ENCODE results near the gene CBY2. TPM values are rescaled to one million over a fixed set of nuclear protein-coding genes. Genes with fewer than 3 reads are reported as not detected.

CBY2 gene
- total RNA-seq, 1 donor from 2014 or later: not detected

GRCh38 chr13:45705918-45706317, 3.8 kb downstream of the CBY2 start:
- Mint-ChIP-seq H3K36me3 (ENCODE audit: low read depth, unreplicated experiment) (no peaks in the 10 kb centered on the region), H3K9me3 (ENCODE audit: unreplicated experiment) (no peaks in the 10 kb centered on the region), H3K27ac (ENCODE audit: unreplicated experiment) (no peak overlapping the region), H3K4me1 (ENCODE audit: unreplicated experiment) (peaks cover 5% of the 10 kb centered on the region), H3K4me3 (ENCODE audit: unreplicated experiment) (no peak overlapping the region), H3K27me3 (ENCODE audit: unreplicated experiment) (no peaks in the 10 kb centered on the region)
- no peak for TF ChIP-seq CTCF (IDR thresholded peaks at IDR 0.05; ENCODE audit: unreplicated experiment)
- DNase-seq (ENCODE audit: low spot score): no peak

- Mint-ChIP-seq H3K27ac (ENCODE audit: unreplicated experiment) (no peak overlapping the region), H3K36me3 (ENCODE audit: low read depth, unreplicated experiment) (no peaks in the 10 kb centered on the region), H3K4me3 (ENCODE audit: unreplicated experiment) (no peak overlapping the region), H3K27me3 (ENCODE audit: unreplicated experiment) (no peaks in the 10 kb centered on the region), H3K4me1 (ENCODE audit: unreplicated experiment) (peaks cover 5% of the 10 kb centered on the region), H3K9me3 (ENCODE audit: unreplicated experiment) (no peaks in the 10 kb centered on the region)
- TF ChIP-seq CTCF (IDR thresholded peaks at IDR 0.05; ENCODE audit: unreplicated experiment): no peak
- no peak for DNase-seq (ENCODE audit: low spot score)
These were observed 5.5 kb downstream of the CBY2 start for GRCh38 chr13:45707516-45708100.

- Mint-ChIP-seq H3K27ac (ENCODE audit: unreplicated experiment) (no peak overlapping the region), H3K4me1 (ENCODE audit: unreplicated experiment) (peaks cover 3% of the 10 kb centered on the region), H3K9me3 (ENCODE audit: unreplicated experiment) (no peaks in the 10 kb centered on the region), H3K27me3 (ENCODE audit: unreplicated experiment) (peaks cover 5% of the 10 kb centered on the region), H3K36me3 (ENCODE audit: low read depth, unreplicated experiment) (no peaks in the 10 kb centered on the region), H3K4me3 (ENCODE audit: unreplicated experiment) (no peak overlapping the region)
- TF ChIP-seq CTCF (IDR thresholded peaks at IDR 0.05; ENCODE audit: unreplicated experiment): no peak
- DNase-seq (ENCODE audit: low spot score): no peak
These were observed 9.8 kb downstream of the CBY2 start for GRCh38 chr13:45711951-45712350.

- no peaks in the 10 kb centered on the region for H3K9me3 Mint-ChIP-seq (ENCODE audit: unreplicated experiment)
- peaks cover 11% of the 10 kb centered on the region for H3K4me1 Mint-ChIP-seq (ENCODE audit: unreplicated experiment)
- no peak overlapping the region for H3K27ac Mint-ChIP-seq (ENCODE audit: unreplicated experiment)
- TF ChIP-seq CTCF (IDR thresholded peaks at IDR 0.05; ENCODE audit: unreplicated experiment): no peak
- no peak overlapping the region for H3K4me3 Mint-ChIP-seq (ENCODE audit: unreplicated experiment)
- no peak for DNase-seq (ENCODE audit: low spot score)
- H3K27me3 Mint-ChIP-seq (ENCODE audit: unreplicated experiment): peaks cover 5% of the 10 kb centered on the region
- no peaks in the 10 kb centered on the region for H3K36me3 Mint-ChIP-seq (ENCODE audit: low read depth, unreplicated experiment)
These were observed 11.1 kb downstream of the CBY2 start for GRCh38 chr13:45713106-45713690.

- H3K27me3 Mint-ChIP-seq (ENCODE audit: unreplicated experiment): peaks cover 8% of the 10 kb centered on the region
These were observed 11.6 kb downstream of the CBY2 start for GRCh38 chr13:45713721-45714120.

More at GRCh38 chr13:45713721-45714120, 11.6 kb downstream of the CBY2 start:
- H3K4me1 Mint-ChIP-seq (ENCODE audit: unreplicated experiment): peaks cover 16% of the 10 kb centered on the region
- no peak for TF ChIP-seq CTCF (IDR thresholded peaks at IDR 0.05; ENCODE audit: unreplicated experiment)
- no peaks in the 10 kb centered on the region for H3K36me3 Mint-ChIP-seq (ENCODE audit: low read depth, unreplicated experiment)
- H3K9me3 Mint-ChIP-seq (ENCODE audit: unreplicated experiment): no peaks in the 10 kb centered on the region
- H3K27ac Mint-ChIP-seq (ENCODE audit: unreplicated experiment): no peak overlapping the region
- H3K4me3 Mint-ChIP-seq (ENCODE audit: unreplicated experiment): no peak overlapping the region
- DNase-seq (ENCODE audit: low spot score): no peak
